PFSK-1 (cell line): ENCODE data around the gene SETD4.

Experiments
- POLR2AphosphoS5 ChIP-seq: IDR thresholded peaks from 2 replicates; pipeline ENCODE4 v1.6.1; 2012; ENCODE audit warnings: low read depth, mild to moderate bottlenecking, control low read depth, low read length, moderate library complexity
- TAF1 ChIP-seq: IDR thresholded peaks from 2 replicates; pipeline ENCODE4 v1.6.1; 2012; ENCODE audit warnings: low read length, control low read depth, borderline replicate concordance; ENCODE audit not compliant: insufficient read depth
- TF ChIP-seq, protein P1 (sequence below), 2 experiments: IDR thresholded peaks; 2 replicates each; pipeline versions ENCODE4 v1.6.1 to v1.8.0; 2011 to 2012; ENCODE audit warnings: low read depth in 2 of 2, low read length in 2 of 2, control low read depth in 1 of 2, inconsistent platforms in 1 of 2, mild to moderate bottlenecking in 1 of 2, moderate library complexity in 1 of 2; ENCODE audit not compliant: insufficient read depth in 1 of 2

DNA sequence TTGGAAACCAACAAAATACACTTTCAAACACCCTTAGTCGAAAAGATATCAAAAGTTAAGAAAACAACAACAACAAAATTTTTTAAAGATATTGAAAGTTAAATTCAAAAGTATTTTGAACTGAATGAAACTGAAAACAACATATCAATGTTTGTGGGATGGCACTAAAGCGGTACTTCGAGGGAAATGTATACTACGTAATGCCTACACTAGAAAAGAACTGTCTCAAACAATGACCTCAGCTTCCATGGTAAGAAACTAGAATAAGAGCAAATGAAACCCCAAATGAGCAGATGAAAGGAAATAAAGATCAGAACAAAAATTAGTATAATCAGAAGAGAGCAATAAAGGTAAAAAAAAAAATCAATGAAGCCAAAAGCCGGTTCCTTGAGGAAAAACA lies 15.6 kb upstream of the SETD4 start:
- TF ChIP-seq POLR2AphosphoS5 (no peak), TAF1 (no peak)
- TF ChIP-seq, protein P1, sequence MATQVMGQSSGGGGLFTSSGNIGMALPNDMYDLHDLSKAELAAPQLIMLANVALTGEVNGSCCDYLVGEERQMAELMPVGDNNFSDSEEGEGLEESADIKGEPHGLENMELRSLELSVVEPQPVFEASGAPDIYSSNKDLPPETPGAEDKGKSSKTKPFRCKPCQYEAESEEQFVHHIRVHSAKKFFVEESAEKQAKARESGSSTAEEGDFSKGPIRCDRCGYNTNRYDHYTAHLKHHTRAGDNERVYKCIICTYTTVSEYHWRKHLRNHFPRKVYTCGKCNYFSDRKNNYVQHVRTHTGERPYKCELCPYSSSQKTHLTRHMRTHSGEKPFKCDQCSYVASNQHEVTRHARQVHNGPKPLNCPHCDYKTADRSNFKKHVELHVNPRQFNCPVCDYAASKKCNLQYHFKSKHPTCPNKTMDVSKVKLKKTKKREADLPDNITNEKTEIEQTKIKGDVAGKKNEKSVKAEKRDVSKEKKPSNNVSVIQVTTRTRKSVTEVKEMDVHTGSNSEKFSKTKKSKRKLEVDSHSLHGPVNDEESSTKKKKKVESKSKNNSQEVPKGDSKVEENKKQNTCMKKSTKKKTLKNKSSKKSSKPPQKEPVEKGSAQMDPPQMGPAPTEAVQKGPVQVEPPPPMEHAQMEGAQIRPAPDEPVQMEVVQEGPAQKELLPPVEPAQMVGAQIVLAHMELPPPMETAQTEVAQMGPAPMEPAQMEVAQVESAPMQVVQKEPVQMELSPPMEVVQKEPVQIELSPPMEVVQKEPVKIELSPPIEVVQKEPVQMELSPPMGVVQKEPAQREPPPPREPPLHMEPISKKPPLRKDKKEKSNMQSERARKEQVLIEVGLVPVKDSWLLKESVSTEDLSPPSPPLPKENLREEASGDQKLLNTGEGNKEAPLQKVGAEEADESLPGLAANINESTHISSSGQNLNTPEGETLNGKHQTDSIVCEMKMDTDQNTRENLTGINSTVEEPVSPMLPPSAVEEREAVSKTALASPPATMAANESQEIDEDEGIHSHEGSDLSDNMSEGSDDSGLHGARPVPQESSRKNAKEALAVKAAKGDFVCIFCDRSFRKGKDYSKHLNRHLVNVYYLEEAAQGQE (IDR thresholded peaks at IDR 0.05; ENCODE audit: insufficient read depth in 1 of 2, low read depth in 2 of 2, low read length in 2 of 2) = no peak
